Smooth muscle cell (in vitro differentiated cells): ENCODE data around the gene PURA. TPM values are rescaled to one million over a fixed set of nuclear protein-coding genes. Genes with fewer than 3 reads are reported as not detected.

Source experiments
- DNase-seq: peaks from one replicate; lab custom pipeline; 2025; ENCODE audit not compliant: unreplicated experiment; lab: John Stamatoyannopoulos, UW
- H2AFZ ChIP-seq: fragments of 200-600 bp; sonication (generic); 2 replicates; pipeline ENCODE4 v1.6.0; 2016; ENCODE audit warnings: antibody characterized with exemption, low read depth, mild to moderate bottlenecking
- H3F3A ChIP-seq: fragments of 200-600 bp; sonication (generic); 2 replicates; pipeline ENCODE4 v1.6.0; 2017; ENCODE audit warnings: antibody characterized with exemption, low read depth
- H3K27ac ChIP-seq: fragments of 200-600 bp; sonication (generic); 2 replicates; pipeline ENCODE4 v1.5.1; 2016; ENCODE audit warnings: low read depth, mild to moderate bottlenecking
- H3K27me3 ChIP-seq: fragments of 200-600 bp; sonication (generic); 2 replicates; pipeline ENCODE4 v1.6.1; 2016; ENCODE audit warnings: low read depth, mild to moderate bottlenecking
- H3K36me3 ChIP-seq: fragments of 200-600 bp; sonication (generic); 2 replicates; pipeline ENCODE4 v1.5.1; 2016; ENCODE audit warnings: low read depth
- H3K4me1 ChIP-seq: fragments of 200-600 bp; sonication (generic); 2 replicates; pipeline ENCODE4 v1.5.1; 2016; ENCODE audit warnings: low read depth
- H3K4me2 ChIP-seq: fragments of 200-600 bp; sonication (generic); 2 replicates; pipeline ENCODE4 v1.6.0; 2016; ENCODE audit warnings: mild to moderate bottlenecking
- H3K4me3 ChIP-seq: fragments of 200-600 bp; sonication (generic); 2 replicates; pipeline ENCODE4 v1.5.1; 2016; ENCODE audit warnings: mild to moderate bottlenecking
- H3K79me2 ChIP-seq: fragments of 200-600 bp; sonication (generic); 2 replicates; pipeline ENCODE4 v1.6.0; 2016; ENCODE audit warnings: low read depth, mild to moderate bottlenecking
- H3K9ac ChIP-seq: fragments of 200-600 bp; sonication (generic); 2 replicates; pipeline ENCODE4 v1.6.0; 2016; ENCODE audit warnings: low read depth
- H3K9me3 ChIP-seq: fragments of 200-600 bp; sonication (generic); replicated peaks from 2 replicates; pipeline ENCODE4 v1.5.1; 2016; ENCODE audit warnings: low read depth
- H4K20me1 ChIP-seq: fragments of 200-600 bp; sonication (generic); 2 replicates; pipeline ENCODE4 v1.6.0; 2016; ENCODE audit warnings: low read depth
- WGBS: methylation state at CpG from one replicate; pipeline ENCODE4 v1.1.7; 2016; ENCODE audit warnings: low lambda C conversion rate; 5-methylcytosine and 5-hydroxymethylcytosine counted together
- polyA plus RNA-seq: library from polyadenylated mRNA; unstranded; fragments of >200 nt; fragmentation: Nextera tagmentation; extraction: Ambion mirVana; gene quantifications from 2 replicates; pipeline ENCODE4 v1.2.1, GENCODE V29; 2016
- total RNA-seq: library from RNA; depleted of rRNA; stranded (reverse); fragments of >200 nt; gene quantifications from 2 replicates; pipeline ENCODE4 v1.2.3, GENCODE V29; 2014
- TF ChIP-seq, protein P1 (sequence below): fragments of 200-600 bp; sonication (generic); IDR thresholded peaks from 2 replicates; pipeline ENCODE4 v1.5.1; 2017; ENCODE audit warnings: borderline replicate concordance, mild to moderate bottlenecking, antibody characterized with exemption; ENCODE audit not compliant: insufficient read depth, poor library complexity, severe bottlenecking

The PURA gene
- total and polyA plus RNA-seq, 2 experiments from 2014 or later: 5.2 to 9.4 TPM

DNA sequence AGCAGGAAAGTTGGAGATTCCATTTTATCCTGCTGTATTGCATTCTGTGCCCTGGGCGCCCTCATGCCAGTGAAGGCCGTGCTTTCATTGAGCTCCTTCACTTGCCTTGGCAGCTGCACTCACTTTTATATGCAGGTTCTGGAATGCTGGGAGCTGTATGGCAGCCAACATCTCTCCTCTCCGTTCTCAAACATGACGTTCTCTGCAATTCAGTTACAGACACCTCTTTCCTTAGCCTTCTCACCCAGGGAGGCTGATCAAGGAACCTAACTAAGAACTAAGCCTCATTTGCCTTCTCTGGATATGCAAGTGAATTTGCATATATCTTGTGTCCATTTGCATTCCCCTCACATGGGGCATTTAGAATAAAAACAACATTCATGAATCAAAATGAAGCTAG is 29.4 kb upstream of the PURA start:
- H3K4me1 ChIP-seq: no peaks in the 10 kb centered on the region
- TF ChIP-seq, protein P1, sequence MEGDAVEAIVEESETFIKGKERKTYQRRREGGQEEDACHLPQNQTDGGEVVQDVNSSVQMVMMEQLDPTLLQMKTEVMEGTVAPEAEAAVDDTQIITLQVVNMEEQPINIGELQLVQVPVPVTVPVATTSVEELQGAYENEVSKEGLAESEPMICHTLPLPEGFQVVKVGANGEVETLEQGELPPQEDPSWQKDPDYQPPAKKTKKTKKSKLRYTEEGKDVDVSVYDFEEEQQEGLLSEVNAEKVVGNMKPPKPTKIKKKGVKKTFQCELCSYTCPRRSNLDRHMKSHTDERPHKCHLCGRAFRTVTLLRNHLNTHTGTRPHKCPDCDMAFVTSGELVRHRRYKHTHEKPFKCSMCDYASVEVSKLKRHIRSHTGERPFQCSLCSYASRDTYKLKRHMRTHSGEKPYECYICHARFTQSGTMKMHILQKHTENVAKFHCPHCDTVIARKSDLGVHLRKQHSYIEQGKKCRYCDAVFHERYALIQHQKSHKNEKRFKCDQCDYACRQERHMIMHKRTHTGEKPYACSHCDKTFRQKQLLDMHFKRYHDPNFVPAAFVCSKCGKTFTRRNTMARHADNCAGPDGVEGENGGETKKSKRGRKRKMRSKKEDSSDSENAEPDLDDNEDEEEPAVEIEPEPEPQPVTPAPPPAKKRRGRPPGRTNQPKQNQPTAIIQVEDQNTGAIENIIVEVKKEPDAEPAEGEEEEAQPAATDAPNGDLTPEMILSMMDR: no peak
- no peaks in the 10 kb centered on the region for H3K9me3 ChIP-seq
- no peak overlapping the region for H3K4me2 ChIP-seq
- no peaks in the 10 kb centered on the region for H4K20me1 ChIP-seq
- no peak overlapping the region for H2AFZ ChIP-seq
- DNase-seq: no peak
- 61% methylated on average over 4 of the region's 4 CpGs for WGBS
- no peaks in the 10 kb centered on the region for H3F3A ChIP-seq
- H3K27ac ChIP-seq: no peak overlapping the region
- H3K4me3 ChIP-seq: no peak overlapping the region
- no peaks in the 10 kb centered on the region for H3K79me2 ChIP-seq
- peaks cover 70% of the 10 kb centered on the region for H3K27me3 ChIP-seq
- no peaks in the 10 kb centered on the region for H3K36me3 ChIP-seq
- no peak overlapping the region for H3K9ac ChIP-seq

DNA sequence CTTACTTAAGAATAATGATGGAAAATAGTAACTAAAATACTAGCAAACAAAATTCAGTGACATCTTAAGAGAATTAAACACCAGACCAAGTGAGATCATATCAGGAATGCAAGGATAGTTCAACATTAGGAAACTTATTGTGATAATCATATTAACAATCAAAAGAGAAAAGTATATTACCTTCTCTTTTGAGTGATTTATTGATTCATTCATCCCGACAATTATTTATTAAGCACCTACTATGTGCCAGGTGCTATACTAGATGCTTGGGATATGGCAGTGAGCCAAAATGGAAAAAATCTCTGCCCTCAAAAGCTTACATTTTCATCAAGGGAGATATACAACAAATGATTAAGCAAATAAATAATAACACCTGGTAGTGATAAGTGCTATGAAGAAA is 23.7 kb upstream of the PURA start:
- peaks cover 58% of the 10 kb centered on the region for H3K27me3 ChIP-seq
- TF ChIP-seq, protein P1: no peak
- no peaks in the 10 kb centered on the region for H3K79me2 ChIP-seq
- no peak overlapping the region for H3K9ac ChIP-seq
- H3F3A ChIP-seq: no peaks in the 10 kb centered on the region
- H3K27ac ChIP-seq: no peak overlapping the region
- H4K20me1 ChIP-seq: no peaks in the 10 kb centered on the region
- no peaks in the 10 kb centered on the region for H3K9me3 ChIP-seq
- H3K4me3 ChIP-seq: no peak overlapping the region
- DNase-seq: no peak
- no peak overlapping the region for H3K4me2 ChIP-seq
- H3K4me1 ChIP-seq: no peaks in the 10 kb centered on the region
- H3K36me3 ChIP-seq: no peaks in the 10 kb centered on the region
- H2AFZ ChIP-seq: no peak overlapping the region
- 74% methylated on average over 1 of the region's 1 CpG for WGBS

DNA sequence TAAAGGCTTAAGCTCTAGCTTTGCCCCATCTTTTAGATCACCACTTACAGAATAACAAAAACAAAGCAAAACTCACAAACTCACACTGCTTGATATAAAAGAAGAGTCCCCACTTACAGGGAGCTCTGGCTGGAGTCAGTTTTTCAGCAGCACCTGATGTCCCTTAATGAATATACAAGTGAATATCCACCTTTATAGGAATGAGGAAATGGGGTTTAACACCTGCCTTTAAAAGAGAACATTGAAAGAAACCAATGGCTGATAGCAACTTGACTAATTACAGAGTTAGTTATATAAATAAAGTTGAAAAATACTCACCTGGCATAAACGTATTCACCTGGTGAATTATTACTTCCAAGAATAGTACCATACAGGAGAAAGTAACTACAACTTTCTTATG is 20.7 kb upstream of the PURA start:
- H3K9me3 ChIP-seq: no peaks in the 10 kb centered on the region
- no peaks in the 10 kb centered on the region for H3K79me2 ChIP-seq
- no peaks in the 10 kb centered on the region for H3K4me1 ChIP-seq
- no peak overlapping the region for H3K9ac ChIP-seq
- DNase-seq: no peak
- H3K4me3 ChIP-seq: no peak overlapping the region
- H3K27me3 ChIP-seq: peaks cover 54% of the 10 kb centered on the region
- TF ChIP-seq, protein P1: no peak
- H3K4me2 ChIP-seq: no peak overlapping the region
- H2AFZ ChIP-seq: no peak overlapping the region
- H3F3A ChIP-seq: no peaks in the 10 kb centered on the region
- H3K36me3 ChIP-seq: no peaks in the 10 kb centered on the region
- no peaks in the 10 kb centered on the region for H4K20me1 ChIP-seq
- H3K27ac ChIP-seq: no peak overlapping the region
- 50% methylated on average over 1 of the region's 1 CpG for WGBS

DNA sequence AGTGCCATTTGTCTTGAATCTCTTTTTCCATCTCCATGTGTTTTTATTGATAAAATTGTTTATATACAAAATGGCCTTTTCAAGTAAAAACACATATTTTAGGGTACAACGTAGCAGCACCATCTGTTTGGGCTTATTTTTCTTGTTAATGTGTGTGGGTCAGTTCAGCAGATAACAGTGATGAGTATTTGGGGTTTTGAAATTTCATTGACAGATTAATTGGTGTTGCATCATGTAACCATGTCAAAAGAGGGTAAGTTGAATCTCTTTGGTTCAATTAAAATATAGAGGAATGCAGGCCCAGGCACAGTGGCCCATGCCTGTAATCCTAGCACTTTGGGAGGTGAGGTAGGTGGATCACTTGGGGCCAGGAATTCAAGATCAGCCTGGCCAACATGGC is 20.0 kb upstream of the PURA start:
- H3K4me1 ChIP-seq: no peaks in the 10 kb centered on the region
- no peaks in the 10 kb centered on the region for H3K36me3 ChIP-seq
- H3K79me2 ChIP-seq: no peaks in the 10 kb centered on the region
- DNase-seq: no peak
- H3K4me2 ChIP-seq: no peak overlapping the region
- H3K27me3 ChIP-seq: peaks cover 54% of the 10 kb centered on the region
- no peaks in the 10 kb centered on the region for H3F3A ChIP-seq
- no peak overlapping the region for H3K9ac ChIP-seq
- 64% methylated on average over 1 of the region's 1 CpG for WGBS
- TF ChIP-seq, protein P1: no peak
- H2AFZ ChIP-seq: no peak overlapping the region
- H4K20me1 ChIP-seq: no peaks in the 10 kb centered on the region
- H3K4me3 ChIP-seq: no peak overlapping the region
- H3K9me3 ChIP-seq: no peaks in the 10 kb centered on the region
- H3K27ac ChIP-seq: no peak overlapping the region
